DOHH2 (cell line): Measurements from ENCODE around the gene POLR2A.

ENCODE experiments used
- EZH2phosphoT487 ChIP-seq: fragments of 200-600 bp; sonication (generic); IDR thresholded peaks from 2 replicates; pipeline ENCODE4 v1.6.1; 2017; ENCODE audit warnings: borderline replicate concordance, mild to moderate bottlenecking, antibody characterized with exemption, low read length, moderate library complexity, mixed read lengths
- TF ChIP-seq, protein P1 (sequence below): fragments of 200-600 bp; sonication (generic); IDR thresholded peaks from one replicate; pipeline ENCODE4 v1.5.1; 2014; ENCODE audit warnings: antibody characterized with exemption, mild to moderate bottlenecking, low read depth, low read length; ENCODE audit not compliant: poor library complexity, severe bottlenecking

DNA sequence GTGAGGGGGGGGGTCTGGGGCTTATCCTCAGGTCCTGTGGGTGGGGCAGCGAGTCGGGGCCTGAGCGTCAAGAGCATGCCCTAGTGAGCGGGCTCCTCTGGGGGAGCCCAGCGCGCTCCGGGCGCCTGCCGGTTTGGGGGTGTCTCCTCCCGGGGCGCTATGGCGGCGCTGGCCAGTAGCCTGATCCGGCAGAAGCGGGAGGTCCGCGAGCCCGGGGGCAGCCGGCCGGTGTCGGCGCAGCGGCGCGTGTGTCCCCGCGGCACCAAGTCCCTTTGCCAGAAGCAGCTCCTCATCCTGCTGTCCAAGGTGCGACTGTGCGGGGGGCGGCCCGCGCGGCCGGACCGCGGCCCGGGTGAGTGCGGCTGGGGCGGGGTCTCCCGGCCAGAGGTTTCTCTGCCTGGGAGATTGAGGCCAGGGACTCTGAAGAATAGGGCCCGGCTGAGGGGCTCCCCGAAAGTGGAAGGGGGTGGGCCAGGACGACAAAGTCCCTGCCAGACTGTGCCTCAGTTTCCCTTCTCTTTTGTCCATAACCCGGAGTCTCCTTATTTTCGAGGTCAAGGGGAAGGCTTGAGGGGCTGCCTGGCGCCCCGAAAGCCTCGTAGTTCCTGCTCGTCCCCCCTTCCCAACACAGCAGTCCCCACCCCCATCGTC is 44.6 kb upstream of the POLR2A start, which contains the start of gene FGF11:
- TF ChIP-seq EZH2phosphoT487: peak; percentile 39; the same call in 1 of the 2 replicates
- TF ChIP-seq, protein P1, sequence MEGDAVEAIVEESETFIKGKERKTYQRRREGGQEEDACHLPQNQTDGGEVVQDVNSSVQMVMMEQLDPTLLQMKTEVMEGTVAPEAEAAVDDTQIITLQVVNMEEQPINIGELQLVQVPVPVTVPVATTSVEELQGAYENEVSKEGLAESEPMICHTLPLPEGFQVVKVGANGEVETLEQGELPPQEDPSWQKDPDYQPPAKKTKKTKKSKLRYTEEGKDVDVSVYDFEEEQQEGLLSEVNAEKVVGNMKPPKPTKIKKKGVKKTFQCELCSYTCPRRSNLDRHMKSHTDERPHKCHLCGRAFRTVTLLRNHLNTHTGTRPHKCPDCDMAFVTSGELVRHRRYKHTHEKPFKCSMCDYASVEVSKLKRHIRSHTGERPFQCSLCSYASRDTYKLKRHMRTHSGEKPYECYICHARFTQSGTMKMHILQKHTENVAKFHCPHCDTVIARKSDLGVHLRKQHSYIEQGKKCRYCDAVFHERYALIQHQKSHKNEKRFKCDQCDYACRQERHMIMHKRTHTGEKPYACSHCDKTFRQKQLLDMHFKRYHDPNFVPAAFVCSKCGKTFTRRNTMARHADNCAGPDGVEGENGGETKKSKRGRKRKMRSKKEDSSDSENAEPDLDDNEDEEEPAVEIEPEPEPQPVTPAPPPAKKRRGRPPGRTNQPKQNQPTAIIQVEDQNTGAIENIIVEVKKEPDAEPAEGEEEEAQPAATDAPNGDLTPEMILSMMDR: no peak
